GM21367 (cell line): Measurements from ENCODE around the gene HTR5A.

Experiments used
- ATAC-seq: cut with Tn5 transposase; IDR thresholded peaks from one replicate; pipeline ENCODE4 v1.9.1; 2021; ENCODE audit not compliant: unreplicated experiment

The HTR5A gene

GRCh38 chr7:155136619-155137243 is 66.6 kb downstream of the HTR5A start:
- ATAC-seq: no peak
